OCI-LY1 (cell line): ENCODE measurements around the gene CCDC172.

ENCODE experiments used
- H2AFZ ChIP-seq: fragments of 200-600 bp; sonication (generic), shearing (Covaris generic); 2 replicates; pipeline ENCODE4 v1.6.0; 2014; ENCODE audit warnings: antibody characterized with exemption, mild to moderate bottlenecking, low read length
- H3F3A ChIP-seq: fragments of 200-600 bp; sonication (generic), shearing (Covaris generic); 2 replicates; pipeline ENCODE4 v1.6.0; 2014; ENCODE audit warnings: mild to moderate bottlenecking, antibody characterized with exemption, low read length, moderate library complexity; ENCODE audit not compliant: insufficient read depth
- H3K27ac ChIP-seq: fragments of 200-600 bp; sonication (generic); 2 replicates; pipeline ENCODE4 v1.5.1; 2014; ENCODE audit warnings: low read length, mixed run types, mild to moderate bottlenecking, low read depth; ENCODE audit not compliant: poor library complexity, severe bottlenecking
- H3K27me3 ChIP-seq: fragments of 200-600 bp; sonication (generic); 2 replicates; pipeline ENCODE4 v1.6.0; 2014; ENCODE audit warnings: antibody characterized with exemption, mild to moderate bottlenecking, low read length, moderate library complexity; ENCODE audit not compliant: insufficient read depth
- H3K36me3 ChIP-seq: fragments of 200-600 bp; sonication (generic); 2 replicates; pipeline ENCODE4 v1.6.1; 2014; ENCODE audit warnings: mild to moderate bottlenecking, antibody characterized with exemption, low read length, moderate library complexity, mixed read lengths; ENCODE audit not compliant: insufficient read depth
- H3K4me1 ChIP-seq: fragments of 200-600 bp; sonication (generic); 2 replicates; pipeline ENCODE4 v1.5.1; 2014; ENCODE audit warnings: mild to moderate bottlenecking, low read length, moderate library complexity; ENCODE audit not compliant: insufficient read depth, severe bottlenecking
- H3K4me2 ChIP-seq: fragments of 200-600 bp; sonication (generic), shearing (Covaris generic); 2 replicates; pipeline ENCODE4 v1.6.1; 2014; ENCODE audit warnings: low read length
- H3K4me3 ChIP-seq: fragments of 200-600 bp; sonication (generic); 2 replicates; pipeline ENCODE4 v1.5.1; 2014; ENCODE audit warnings: low read length, low read depth, mild to moderate bottlenecking, mixed read lengths; ENCODE audit not compliant: poor library complexity, severe bottlenecking
- H3K79me2 ChIP-seq: fragments of 200-600 bp; shearing (Covaris generic); 2 replicates; pipeline ENCODE4 v1.6.1; 2016; ENCODE audit warnings: mixed run types, low read length, mixed read lengths; ENCODE audit not compliant: insufficient read depth
- H3K9ac ChIP-seq: fragments of 200-600 bp; sonication (generic), shearing (Covaris generic); 2 replicates; pipeline ENCODE4 v1.6.1; 2014; ENCODE audit warnings: mild to moderate bottlenecking, low read length, mixed read lengths
- H3K9me2 ChIP-seq: fragments of 200-600 bp; sonication (generic), shearing (Covaris generic); 2 replicates; pipeline ENCODE4 v1.6.1; 2014; ENCODE audit warnings: low read depth, mild to moderate bottlenecking, low read length, mixed read lengths
- H3K9me3 ChIP-seq: fragments of 200-600 bp; shearing (Covaris generic); 2 replicates; pipeline ENCODE4 v1.6.1; 2014; ENCODE audit warnings: low read length, mixed read lengths
- H4K20me1 ChIP-seq: fragments of 200-600 bp; sonication (generic), shearing (Covaris generic); 2 replicates; pipeline ENCODE4 v1.6.0; 2016; ENCODE audit warnings: mild to moderate bottlenecking, low read length; ENCODE audit not compliant: insufficient read depth
- EZH2 ChIP-seq: fragments of 200-600 bp; sonication (generic), shearing (Covaris generic); IDR thresholded peaks from 2 replicates; pipeline ENCODE4 v1.8.0; 2017; ENCODE audit warnings: borderline replicate concordance, mixed run types, mild to moderate bottlenecking, antibody characterized with exemption, low read length, moderate library complexity, mixed read lengths
- TF ChIP-seq, protein P1 (sequence below): fragments of 200-600 bp; sonication (generic), shearing (Covaris generic); IDR thresholded peaks from 2 replicates; pipeline ENCODE4 v1.5.1; 2017; ENCODE audit warnings: mild to moderate bottlenecking, antibody characterized with exemption, low read length, moderate library complexity, mixed read lengths

Gene CCDC172

GRCh38 chr10:116281775-116282174 is 42.5 kb upstream of the CCDC172 start:
- Histone ChIP-seq H3K4me2 (no peak overlapping the region), H3K9me3 (no peaks in the 10 kb centered on the region), H3F3A (no peaks in the 10 kb centered on the region), H3K79me2 (no peaks in the 10 kb centered on the region), H3K9me2 (no peaks in the 10 kb centered on the region), H4K20me1 (no peaks in the 10 kb centered on the region), H3K27me3 (no peaks in the 10 kb centered on the region), H3K9ac (no peak overlapping the region), H3K4me1 (no peaks in the 10 kb centered on the region), H3K4me3 (no peak overlapping the region), H2AFZ (no peak overlapping the region), H3K27ac (no peak overlapping the region), H3K36me3 (no peaks in the 10 kb centered on the region)
- TF ChIP-seq, protein P1, sequence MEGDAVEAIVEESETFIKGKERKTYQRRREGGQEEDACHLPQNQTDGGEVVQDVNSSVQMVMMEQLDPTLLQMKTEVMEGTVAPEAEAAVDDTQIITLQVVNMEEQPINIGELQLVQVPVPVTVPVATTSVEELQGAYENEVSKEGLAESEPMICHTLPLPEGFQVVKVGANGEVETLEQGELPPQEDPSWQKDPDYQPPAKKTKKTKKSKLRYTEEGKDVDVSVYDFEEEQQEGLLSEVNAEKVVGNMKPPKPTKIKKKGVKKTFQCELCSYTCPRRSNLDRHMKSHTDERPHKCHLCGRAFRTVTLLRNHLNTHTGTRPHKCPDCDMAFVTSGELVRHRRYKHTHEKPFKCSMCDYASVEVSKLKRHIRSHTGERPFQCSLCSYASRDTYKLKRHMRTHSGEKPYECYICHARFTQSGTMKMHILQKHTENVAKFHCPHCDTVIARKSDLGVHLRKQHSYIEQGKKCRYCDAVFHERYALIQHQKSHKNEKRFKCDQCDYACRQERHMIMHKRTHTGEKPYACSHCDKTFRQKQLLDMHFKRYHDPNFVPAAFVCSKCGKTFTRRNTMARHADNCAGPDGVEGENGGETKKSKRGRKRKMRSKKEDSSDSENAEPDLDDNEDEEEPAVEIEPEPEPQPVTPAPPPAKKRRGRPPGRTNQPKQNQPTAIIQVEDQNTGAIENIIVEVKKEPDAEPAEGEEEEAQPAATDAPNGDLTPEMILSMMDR = no peak
- no peak for TF ChIP-seq EZH2

- Histone ChIP-seq H4K20me1 (no peaks in the 10 kb centered on the region), H3K9ac (no peak overlapping the region), H3K36me3 (no peaks in the 10 kb centered on the region), H3K27me3 (no peaks in the 10 kb centered on the region), H3K79me2 (no peaks in the 10 kb centered on the region), H3K4me3 (no peak overlapping the region), H3K4me1 (no peaks in the 10 kb centered on the region), H3K27ac (no peak overlapping the region), H2AFZ (no peak overlapping the region), H3K9me2 (no peaks in the 10 kb centered on the region), H3K9me3 (no peaks in the 10 kb centered on the region), H3F3A (no peaks in the 10 kb centered on the region), H3K4me2 (no peak overlapping the region)
- no peak for TF ChIP-seq EZH2
- TF ChIP-seq, protein P1 = no peak
Measured at GRCh38 chr10:116286626-116287200, 37.5 kb upstream of the CCDC172 start.

GRCh38 chr10:116287906-116288501 is 36.2 kb upstream of the CCDC172 start:
- no peak overlapping the region for H3K4me3 ChIP-seq
- H3K4me1 ChIP-seq = no peaks in the 10 kb centered on the region
- H3K36me3 ChIP-seq = no peaks in the 10 kb centered on the region
- no peak overlapping the region for H3K9ac ChIP-seq
- H2AFZ ChIP-seq = no peak overlapping the region
- H3K9me3 ChIP-seq = no peaks in the 10 kb centered on the region
- H3K9me2 ChIP-seq = no peaks in the 10 kb centered on the region
- no peaks in the 10 kb centered on the region for H3K79me2 ChIP-seq
- H3K27ac ChIP-seq = no peak overlapping the region
- no peaks in the 10 kb centered on the region for H3F3A ChIP-seq
- no peaks in the 10 kb centered on the region for H3K27me3 ChIP-seq
- H4K20me1 ChIP-seq = no peaks in the 10 kb centered on the region
- TF ChIP-seq, protein P1 = peak; percentile 41; the same call in 1 of the 2 replicates
- TF ChIP-seq EZH2 = no peak
- H3K4me2 ChIP-seq = no peak overlapping the region
